Dedifferentiated amniotic fluid mesenchymal stem cell (primary cell): ENCODE measurements around the gene EP400.
A peak's percentile ranks its signal among the peaks of the same experiment; 100 is the strongest.

ENCODE experiments used
- DNase-seq: peaks from one replicate; pipeline ENCODE4 v3.0.0-alpha.2; 2016; ENCODE audit errors: extremely low spot score

Gene EP400

GRCh38 chr12:131987552-131987951 is 37.8 kb downstream of the EP400 start:
- DNase-seq: no peak

GRCh38 chr12:131988054-131988796 is 38.5 kb downstream of the EP400 start:
- DNase-seq: no peak

- DNase-seq: no peak
These were observed 39.3 kb downstream of the EP400 start for GRCh38 chr12:131989021-131989420.

GRCh38 chr12:131990066-131990979 is 40.6 kb downstream of the EP400 start:
- DNase-seq: no peak

GRCh38 chr12:131990980-131991305 is 41.2 kb downstream of the EP400 start:
- DNase-seq: no peak

- DNase-seq: no peak
These were observed 42.2 kb downstream of the EP400 start for GRCh38 chr12:131991816-131992430.

- no peak for DNase-seq
These were observed 44.8 kb downstream of the EP400 start for GRCh38 chr12:131994589-131994988.

- DNase-seq: no peak
These were observed 50.6 kb downstream of the EP400 start for GRCh38 chr12:132000286-132000872.

- DNase-seq: peak; percentile 52
These were observed 54.1 kb downstream of the EP400 start for GRCh38 chr12:132003846-132004245.

- no peak for DNase-seq
These were observed 55.2 kb downstream of the EP400 start for GRCh38 chr12:132004946-132005345.

GRCh38 chr12:132006056-132006680 is 56.4 kb downstream of the EP400 start:
- DNase-seq: no peak

- DNase-seq: no peak
These were observed 57.3 kb downstream of the EP400 start for GRCh38 chr12:132007041-132007440.

GRCh38 chr12:132009336-132009859 is 59.7 kb downstream of the EP400 start:
- DNase-seq: no peak

- no peak for DNase-seq
These were observed 63.3 kb downstream of the EP400 start for GRCh38 chr12:132012919-132013568.

GRCh38 chr12:132014092-132014914 is 64.6 kb downstream of the EP400 start:
- no peak for DNase-seq

- no peak for DNase-seq
These were observed 65.2 kb downstream of the EP400 start for GRCh38 chr12:132014915-132015280.

- DNase-seq: no peak
These were observed 66.1 kb downstream of the EP400 start for GRCh38 chr12:132015686-132016430.

- DNase-seq: no peak
These were observed 68.6 kb downstream of the EP400 start for GRCh38 chr12:132018193-132018916.

GRCh38 chr12:132019891-132020290 is 70.1 kb downstream of the EP400 start:
- DNase-seq: no peak
